Suprapubic skin (tissue), 4 donors: ENCODE results near the gene LILRA6. TPM values are rescaled to one million over a fixed set of nuclear protein-coding genes. Genes with fewer than 3 reads are reported as not detected.
A peak's percentile ranks its signal among the peaks of the same experiment; 100 is the strongest.
"Not testable (repeated sequence)": the region's sequence is repeated elsewhere in the genome, so short reads cannot be mapped to it uniquely, and the experiment has no call there.

ENCODE experiments used
- DNase-seq, 2 donors: peaks; one replicate each; pipeline ENCODE4 v3.0.0-alpha.2; 2019; ENCODE audit warnings: low spot score in 2 of 2
- H3K27ac ChIP-seq: fragments of 200-600 bp; sonication (generic); one replicate; pipeline ENCODE4 v1.5.1; 2019
- H3K27me3 ChIP-seq: fragments of 200-600 bp; sonication (generic); one replicate; pipeline ENCODE4 v1.5.1; 2019
- H3K36me3 ChIP-seq: fragments of 200-600 bp; sonication (generic); one replicate; pipeline ENCODE4 v1.5.1; 2019
- H3K4me1 ChIP-seq: fragments of 200-600 bp; sonication (generic); one replicate; pipeline ENCODE4 v1.5.1; 2019
- H3K4me3 ChIP-seq: fragments of 200-600 bp; sonication (generic); one replicate; pipeline ENCODE4 v1.5.1; 2019; ENCODE audit warnings: mild to moderate bottlenecking
- H3K9me3 ChIP-seq: fragments of 200-600 bp; sonication (generic); one replicate; pipeline ENCODE4 v1.5.1; 2019
- EP300 ChIP-seq: sonication (generic); formaldehyde crosslinking; IDR thresholded peaks from one replicate; pipeline ENCODE4 v1.6.1; 2017; ENCODE audit warnings: antibody characterized with exemption
- POLR2A ChIP-seq, 2 donors: fragments of 450-650 bp; IDR thresholded peaks; one replicate each; pipeline ENCODE4 v1.6.1; 2017; ENCODE audit warnings: antibody characterized with exemption in 2 of 2, mild to moderate bottlenecking in 2 of 2, moderate library complexity in 2 of 2
- POLR2AphosphoS5 ChIP-seq, 3 donors: sonication (generic); formaldehyde crosslinking; IDR thresholded peaks; one replicate each; pipeline ENCODE4 v1.6.1; 2017; ENCODE audit warnings: antibody characterized with exemption in 3 of 3
- WGBS: methylation state at CpG from one replicate; pipeline ENCODE4 v1.1.5; 2018; 5-methylcytosine and 5-hydroxymethylcytosine counted together
- total RNA-seq, 4 donors: library from RNA; depleted of rRNA; stranded (reverse); fragments of >200 nt; gene quantifications; one replicate each; pipeline ENCODE4 v1.1.0, GENCODE V29; 2016
- TF ChIP-seq, protein P1 (sequence below), 2 donors: fragments of 200-600 bp in 1 of 2; fragments of 450-650 bp in 1 of 2; sonication (generic) in 1 of 2; IDR thresholded peaks; one replicate each; pipeline ENCODE4 v1.5.1; 2016 to 2019; ENCODE audit warnings: antibody characterized with exemption in 2 of 2, mild to moderate bottlenecking in 1 of 2, moderate library complexity in 1 of 2

Gene LILRA6
- under 1 TPM in 1 of 4 donors, not detected in 3; 0.51 TPM for total RNA-seq

DNA sequence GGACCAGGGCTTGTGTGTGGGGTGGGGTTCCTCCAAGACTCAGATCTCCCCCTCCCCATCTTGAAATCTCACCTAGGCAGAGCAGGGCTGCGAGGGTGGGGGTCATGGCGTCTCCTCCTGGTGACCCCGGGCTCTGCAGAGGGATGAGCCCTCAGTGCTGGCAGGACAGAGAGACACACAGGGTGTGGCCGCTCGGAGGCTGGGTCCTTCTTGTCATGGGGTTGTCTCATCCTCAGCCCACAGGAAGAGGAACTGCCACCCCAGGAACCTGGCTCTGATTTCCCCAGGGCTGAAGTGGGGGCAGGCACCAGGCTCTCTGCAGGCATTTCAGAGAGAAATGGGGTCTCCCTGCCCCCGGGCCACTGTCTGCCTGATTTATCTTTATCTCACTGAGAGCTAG, at the start of gene LILRA6:
Gene LILRA6 (minus strand): TSS at position 145 of the 400 bp plus-strand sequence.
- H3K4me3 ChIP-seq, H3K4me1 ChIP-seq, H3K9me3 ChIP-seq, H3K27ac ChIP-seq, H3K36me3 ChIP-seq, H3K27me3 ChIP-seq: not testable (repeated sequence)
- DNase-seq, result peak in 1 of 2 donors; percentile 24
- WGBS, result no CpG with 5 or more reads among the region's 6 CpGs

DNA sequence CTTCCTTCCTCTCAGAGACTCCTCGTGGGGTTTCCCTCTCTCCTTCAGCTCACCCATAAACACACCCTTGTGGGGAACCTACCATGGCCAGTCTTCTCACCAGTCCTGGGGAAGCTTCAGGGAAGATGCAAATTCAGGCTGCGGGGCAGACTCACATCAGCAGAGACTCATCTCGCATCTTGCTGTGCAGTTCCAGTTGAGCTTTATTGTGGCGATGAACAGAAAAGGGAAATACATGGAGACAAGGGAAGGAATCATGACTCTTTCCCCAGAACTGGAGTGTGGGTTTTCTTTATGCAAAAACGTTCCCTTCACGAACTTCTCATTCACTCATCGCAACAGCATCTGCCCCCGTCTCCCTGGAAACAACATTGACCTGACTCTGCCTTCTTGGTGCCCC, 46.6 kb upstream of the LILRA6 start:
- not testable (repeated sequence) for H3K27me3 ChIP-seq, H3K36me3 ChIP-seq, H3K9me3 ChIP-seq, H3K4me1 ChIP-seq, H3K4me3 ChIP-seq, H3K27ac ChIP-seq
- WGBS, result 79% methylated on average over 8 of the region's 8 CpGs
- peak in 1 of 2 donors; percentile 23 for DNase-seq

DNA sequence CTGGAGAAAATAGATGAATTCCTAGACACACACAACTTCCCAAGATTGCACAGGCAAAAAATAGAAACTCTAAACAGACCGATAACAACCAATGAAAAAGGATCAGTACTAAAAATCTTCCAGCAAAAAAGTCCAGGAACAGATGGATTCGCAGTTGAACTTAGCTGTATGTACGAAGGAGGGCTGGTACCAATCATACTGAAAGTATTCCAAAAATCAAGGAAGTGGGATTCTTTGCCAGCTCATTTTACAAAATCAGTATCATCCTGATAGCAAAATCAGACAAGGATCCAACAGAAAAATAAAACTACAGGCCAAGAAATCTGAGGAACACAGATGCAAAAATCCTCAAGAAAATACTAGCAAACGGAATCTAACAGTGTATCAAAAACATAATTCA, 44.9 kb upstream of the LILRA6 start:
- Histone ChIP-seq H3K4me3 (no peak overlapping the region), H3K27ac (no peak overlapping the region), H3K36me3 (no peaks in the 10 kb centered on the region), H3K4me1 (no peaks in the 10 kb centered on the region), H3K9me3 (no peaks in the 10 kb centered on the region), H3K27me3 (peaks cover 6% of the 10 kb centered on the region)
- no peak for DNase-seq
- TF ChIP-seq POLR2A (IDR thresholded peaks at IDR 0.05) (no peak), POLR2AphosphoS5 (IDR thresholded peaks at IDR 0.05) (no peak), EP300 (no peak)
- TF ChIP-seq, protein P1, sequence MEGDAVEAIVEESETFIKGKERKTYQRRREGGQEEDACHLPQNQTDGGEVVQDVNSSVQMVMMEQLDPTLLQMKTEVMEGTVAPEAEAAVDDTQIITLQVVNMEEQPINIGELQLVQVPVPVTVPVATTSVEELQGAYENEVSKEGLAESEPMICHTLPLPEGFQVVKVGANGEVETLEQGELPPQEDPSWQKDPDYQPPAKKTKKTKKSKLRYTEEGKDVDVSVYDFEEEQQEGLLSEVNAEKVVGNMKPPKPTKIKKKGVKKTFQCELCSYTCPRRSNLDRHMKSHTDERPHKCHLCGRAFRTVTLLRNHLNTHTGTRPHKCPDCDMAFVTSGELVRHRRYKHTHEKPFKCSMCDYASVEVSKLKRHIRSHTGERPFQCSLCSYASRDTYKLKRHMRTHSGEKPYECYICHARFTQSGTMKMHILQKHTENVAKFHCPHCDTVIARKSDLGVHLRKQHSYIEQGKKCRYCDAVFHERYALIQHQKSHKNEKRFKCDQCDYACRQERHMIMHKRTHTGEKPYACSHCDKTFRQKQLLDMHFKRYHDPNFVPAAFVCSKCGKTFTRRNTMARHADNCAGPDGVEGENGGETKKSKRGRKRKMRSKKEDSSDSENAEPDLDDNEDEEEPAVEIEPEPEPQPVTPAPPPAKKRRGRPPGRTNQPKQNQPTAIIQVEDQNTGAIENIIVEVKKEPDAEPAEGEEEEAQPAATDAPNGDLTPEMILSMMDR (IDR thresholded peaks at IDR 0.05), result no peak
- WGBS, result 44% methylated on average over 4 of the region's 4 CpGs

DNA sequence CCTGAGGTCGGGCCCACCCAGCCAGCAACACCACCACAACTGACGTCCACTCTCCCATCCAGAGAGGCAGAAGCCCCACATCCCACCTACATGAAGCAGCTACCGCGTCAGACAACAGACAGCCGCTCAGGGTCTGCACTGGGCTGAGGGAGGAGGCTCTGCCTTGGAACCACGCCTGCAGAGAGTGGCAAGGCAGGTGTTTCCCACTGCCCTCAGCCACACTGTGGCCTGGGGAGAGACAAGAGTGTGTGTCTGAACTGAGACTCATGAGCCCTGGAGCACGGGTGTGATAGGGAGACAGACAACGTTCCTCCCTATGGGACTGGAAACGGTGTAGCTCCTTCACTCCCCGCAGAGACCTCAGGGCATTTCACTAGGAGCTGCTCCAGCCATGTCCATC, 43.7 kb upstream of the LILRA6 start:
- not testable (repeated sequence) for H3K4me1 ChIP-seq, H3K27me3 ChIP-seq, H3K27ac ChIP-seq, H3K9me3 ChIP-seq, DNase-seq, H3K36me3 ChIP-seq, H3K4me3 ChIP-seq
- WGBS, result 79% methylated on average over 6 of the region's 10 CpGs

DNA sequence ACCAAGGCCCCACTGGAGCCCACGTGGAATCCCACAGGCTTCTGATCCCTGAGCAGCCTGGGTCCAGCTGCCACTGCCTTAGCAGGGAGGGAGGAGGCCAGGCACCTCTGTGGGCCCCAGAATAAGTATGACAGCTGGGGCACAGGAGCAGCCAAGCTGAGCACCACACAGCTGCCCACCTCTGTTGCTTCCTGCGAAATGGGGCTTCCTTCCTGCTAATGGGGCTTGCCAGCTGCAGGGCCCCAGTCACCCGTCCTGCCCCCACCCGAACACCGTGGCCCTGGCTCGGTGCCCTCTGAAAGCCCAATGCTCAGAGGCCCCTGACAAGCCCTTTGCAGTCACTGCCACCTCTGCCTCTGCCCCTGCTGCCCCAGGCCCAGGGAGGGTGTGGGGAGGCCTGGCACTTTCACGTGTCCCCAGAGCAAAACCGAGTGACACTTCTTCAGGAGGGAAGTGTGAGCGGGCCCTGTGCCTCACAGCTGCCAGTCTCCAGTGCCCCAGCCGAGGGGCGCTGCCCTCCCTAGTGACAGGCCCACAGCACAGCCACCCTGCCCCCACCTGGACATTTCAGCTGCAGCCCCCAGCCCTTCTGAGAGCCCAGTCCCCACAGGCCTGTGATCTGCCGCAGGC, 43.0 kb upstream of the LILRA6 start:
- not testable (repeated sequence) for H3K27ac ChIP-seq, H3K4me3 ChIP-seq, H3K9me3 ChIP-seq, H3K27me3 ChIP-seq, H3K36me3 ChIP-seq, H3K4me1 ChIP-seq
- 68% methylated on average over 3 of the region's 12 CpGs for WGBS
- DNase-seq, result peak in 1 of 2 donors; percentile 72

DNA sequence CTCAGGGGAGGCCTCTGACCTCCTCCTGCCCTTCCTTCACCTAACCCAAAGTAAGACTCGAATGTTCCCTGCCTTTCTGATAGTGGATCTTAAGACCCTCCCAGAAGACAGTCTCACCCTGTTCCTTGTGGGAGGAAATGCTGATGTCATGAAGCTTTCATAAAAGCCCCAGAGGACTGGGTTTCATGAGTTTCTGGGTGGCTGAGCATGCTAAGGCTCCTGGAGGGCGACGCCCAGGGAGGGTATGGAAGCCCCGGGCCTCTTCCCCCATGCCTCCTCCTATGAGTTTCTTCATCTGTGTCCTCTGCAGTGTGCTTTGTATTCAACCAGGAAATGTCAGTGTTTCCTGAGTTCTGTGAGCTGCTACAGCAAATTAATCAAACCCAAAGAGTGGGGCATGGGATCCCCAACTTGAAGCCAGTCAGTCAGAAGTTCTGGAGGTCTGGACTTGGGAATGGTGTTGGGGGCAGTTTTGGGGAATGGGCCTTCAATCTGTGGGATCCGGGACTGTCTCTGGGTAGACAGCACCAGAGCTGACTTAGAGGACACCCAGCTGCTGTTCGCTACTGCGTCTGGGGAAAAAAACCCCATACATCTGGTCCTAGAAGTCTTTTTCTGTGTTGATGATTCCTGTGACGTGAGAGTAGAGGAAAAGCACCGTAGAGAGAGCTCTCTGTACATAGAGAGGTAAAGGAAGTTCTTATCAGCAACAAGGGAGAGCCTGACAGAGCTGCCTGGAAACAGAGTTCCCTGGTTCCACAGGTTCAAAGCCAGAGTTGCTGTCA, 40.3 kb upstream of the LILRA6 start:
- H3K4me3 ChIP-seq, result no peak overlapping the region
- no peaks in the 10 kb centered on the region for H3K4me1 ChIP-seq
- peak in 1 of 2 donors; percentile 50 for DNase-seq
- 46% methylated on average over 9 of the region's 9 CpGs for WGBS
- no peaks in the 10 kb centered on the region for H3K36me3 ChIP-seq
- H3K27ac ChIP-seq, result no peak overlapping the region
- TF ChIP-seq, protein P1 (IDR thresholded peaks at IDR 0.05), result no peak
- TF ChIP-seq EP300 (no peak), POLR2A (IDR thresholded peaks at IDR 0.05) (no peak), POLR2AphosphoS5 (IDR thresholded peaks at IDR 0.05) (no peak)
- peaks cover 30% of the 10 kb centered on the region for H3K27me3 ChIP-seq
- H3K9me3 ChIP-seq, result no peaks in the 10 kb centered on the region

DNA sequence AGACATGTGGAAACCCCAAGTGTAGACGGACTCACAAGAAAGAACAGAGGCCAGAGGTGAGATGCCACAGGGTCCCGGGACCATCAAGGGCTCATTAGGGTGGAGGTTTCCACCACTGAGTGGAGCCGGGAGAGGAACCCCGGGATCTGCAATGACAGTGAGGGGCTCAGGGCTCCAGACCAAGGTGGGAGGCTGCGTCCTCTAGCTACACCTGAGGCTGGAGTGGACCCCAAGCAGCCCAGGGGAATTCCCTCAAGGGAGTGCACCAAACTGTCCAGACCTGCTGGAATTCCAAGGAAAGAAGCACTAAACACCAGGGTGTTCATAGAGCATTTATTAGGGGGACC, 39.1 kb upstream of the LILRA6 start:
- WGBS, result 80% methylated on average over 5 of the region's 5 CpGs

More for the DNA sequence above, 39.1 kb upstream of the LILRA6 start:
- peaks cover 40% of the 10 kb centered on the region for H3K27me3 ChIP-seq
- H3K9me3 ChIP-seq, H3K4me1 ChIP-seq, H3K4me3 ChIP-seq, H3K36me3 ChIP-seq, H3K27ac ChIP-seq: not testable (repeated sequence)
- peak in 1 of 2 donors; percentile 52 for DNase-seq
